ENCODE data around the gene TMEM116. TPM values are rescaled to one million over a fixed set of nuclear protein-coding genes. Genes with fewer than 3 reads are reported as not detected.

Gene TMEM116
- total RNA-seq, 4 donors from 2014 or later: 5.4 to 9.2 (median 6.6) TPM

DNA sequence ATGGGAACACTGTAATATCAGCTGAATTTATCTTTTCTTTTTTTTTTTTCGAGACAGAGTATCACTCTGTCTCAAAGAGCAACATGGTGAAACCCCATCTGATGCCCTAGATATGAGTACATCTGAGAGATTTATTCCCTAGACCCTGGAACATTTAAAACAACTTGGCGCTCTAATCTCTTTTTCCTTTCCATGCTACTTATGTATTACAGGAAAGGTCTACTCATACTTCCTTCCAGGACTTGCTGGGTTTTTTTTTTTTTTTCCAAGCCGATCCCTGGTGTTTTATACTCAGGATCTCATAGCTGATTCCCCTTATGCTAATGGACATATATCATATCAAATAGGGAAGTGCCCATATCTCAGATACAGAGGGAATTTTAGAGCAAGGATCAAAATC is 87.8 kb downstream of the TMEM116 start:
- TF ChIP-seq, protein P1, sequence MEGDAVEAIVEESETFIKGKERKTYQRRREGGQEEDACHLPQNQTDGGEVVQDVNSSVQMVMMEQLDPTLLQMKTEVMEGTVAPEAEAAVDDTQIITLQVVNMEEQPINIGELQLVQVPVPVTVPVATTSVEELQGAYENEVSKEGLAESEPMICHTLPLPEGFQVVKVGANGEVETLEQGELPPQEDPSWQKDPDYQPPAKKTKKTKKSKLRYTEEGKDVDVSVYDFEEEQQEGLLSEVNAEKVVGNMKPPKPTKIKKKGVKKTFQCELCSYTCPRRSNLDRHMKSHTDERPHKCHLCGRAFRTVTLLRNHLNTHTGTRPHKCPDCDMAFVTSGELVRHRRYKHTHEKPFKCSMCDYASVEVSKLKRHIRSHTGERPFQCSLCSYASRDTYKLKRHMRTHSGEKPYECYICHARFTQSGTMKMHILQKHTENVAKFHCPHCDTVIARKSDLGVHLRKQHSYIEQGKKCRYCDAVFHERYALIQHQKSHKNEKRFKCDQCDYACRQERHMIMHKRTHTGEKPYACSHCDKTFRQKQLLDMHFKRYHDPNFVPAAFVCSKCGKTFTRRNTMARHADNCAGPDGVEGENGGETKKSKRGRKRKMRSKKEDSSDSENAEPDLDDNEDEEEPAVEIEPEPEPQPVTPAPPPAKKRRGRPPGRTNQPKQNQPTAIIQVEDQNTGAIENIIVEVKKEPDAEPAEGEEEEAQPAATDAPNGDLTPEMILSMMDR (IDR thresholded peaks at IDR 0.05): no peak
- ATAC-seq (ENCODE audit: low FRiP score) (no peak), DNase-seq (ENCODE audit: low spot score) (no peak)

DNA sequence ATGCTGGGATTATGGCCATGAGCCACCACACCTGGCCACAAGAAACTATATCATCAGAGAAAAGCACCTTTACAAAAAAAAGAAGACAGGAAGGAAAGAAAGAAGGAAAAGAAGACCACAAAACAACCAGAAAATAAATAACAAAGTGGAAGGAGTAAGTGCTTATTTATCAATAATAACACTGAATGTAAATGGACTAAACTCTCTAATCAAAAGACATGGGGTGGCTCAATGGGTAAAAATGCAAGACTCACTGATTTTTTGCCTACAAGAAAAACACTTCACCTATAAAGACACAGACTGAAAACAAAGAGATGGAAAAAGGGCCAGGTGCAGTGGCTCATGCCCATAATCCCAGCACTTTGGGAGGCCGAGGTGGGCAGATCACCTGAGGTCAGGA is 105.2 kb downstream of the TMEM116 start:
- no peak for DNase-seq (ENCODE audit: low spot score)
- ATAC-seq (ENCODE audit: low FRiP score): no peak
- TF ChIP-seq, protein P1 (IDR thresholded peaks at IDR 0.05): no peak

DNA sequence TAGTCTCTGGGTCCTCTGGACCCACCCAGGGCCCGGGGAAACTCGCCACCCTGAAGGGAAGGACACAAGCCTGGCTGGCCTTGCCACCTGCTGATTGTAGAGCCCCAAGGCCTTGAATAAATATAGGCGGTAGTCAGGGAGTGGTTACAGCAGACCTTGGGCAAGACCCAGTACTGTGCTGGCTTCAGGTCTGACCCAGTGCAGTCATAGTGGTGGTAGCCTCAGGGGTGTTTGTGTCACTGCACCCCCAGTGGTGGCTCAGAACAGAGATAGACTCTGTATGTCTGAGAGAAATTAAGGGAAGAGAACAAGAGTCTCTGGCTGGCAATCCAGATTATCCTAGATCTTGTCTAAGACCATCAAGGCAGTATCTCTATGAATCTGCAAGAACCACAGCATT is 107.5 kb downstream of the TMEM116 start:
- TF ChIP-seq, protein P1 (IDR thresholded peaks at IDR 0.05): no peak
- DNase-seq (ENCODE audit: low spot score): no peak
- no peak for ATAC-seq (ENCODE audit: low FRiP score)

DNA sequence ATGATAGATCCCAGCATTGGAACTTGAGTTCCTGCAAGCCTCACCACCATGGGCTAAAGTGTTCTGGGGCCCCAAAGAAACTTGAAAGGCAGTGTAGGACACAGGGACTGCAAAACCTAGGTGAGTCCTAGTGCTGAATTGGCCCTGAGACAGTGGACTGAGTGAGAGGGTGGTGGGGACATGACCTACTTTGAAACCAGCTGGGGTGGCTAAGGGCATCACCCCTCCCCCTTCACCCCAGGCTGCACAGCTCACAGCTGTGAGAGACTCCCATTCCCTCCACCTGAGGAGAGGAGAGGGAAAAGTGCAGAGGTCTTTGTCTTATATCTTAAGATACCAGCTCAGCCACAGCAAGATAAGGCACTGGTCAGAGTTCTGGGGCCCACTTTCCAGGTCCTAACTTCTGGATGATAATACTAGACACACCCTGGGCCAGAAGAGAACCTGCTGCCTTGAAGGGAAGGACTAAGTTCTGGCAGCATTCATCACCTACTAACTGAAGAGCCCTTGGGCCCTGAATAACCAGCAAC is 108.5 kb downstream of the TMEM116 start:
- DNase-seq (ENCODE audit: low spot score): no peak
- TF ChIP-seq, protein P1 (IDR thresholded peaks at IDR 0.05): no peak
- ATAC-seq (ENCODE audit: low FRiP score): no peak

DNA sequence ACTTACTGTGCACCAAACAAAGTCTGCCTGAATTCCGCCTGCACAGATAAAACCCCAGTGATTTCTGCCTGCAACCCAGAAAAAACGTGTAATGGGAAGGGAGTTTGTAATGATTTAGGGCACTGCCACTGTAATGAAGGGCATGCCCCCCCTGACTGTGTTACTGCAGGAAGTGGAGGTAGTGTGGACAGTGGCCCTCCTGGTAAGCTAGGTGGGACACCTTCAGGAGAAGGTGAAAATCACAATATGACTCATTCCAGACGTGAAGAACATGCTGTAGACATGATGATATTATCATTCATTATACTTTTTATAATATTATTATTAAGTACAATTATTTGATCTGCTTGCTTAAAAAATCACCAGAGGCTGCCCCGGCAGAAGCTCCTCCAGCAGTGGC is 111.8 kb downstream of the TMEM116 start:
- TF ChIP-seq, protein P1 (IDR thresholded peaks at IDR 0.05): no peak
- ATAC-seq (ENCODE audit: low FRiP score): no peak
- no peak for DNase-seq (ENCODE audit: low spot score)

DNA sequence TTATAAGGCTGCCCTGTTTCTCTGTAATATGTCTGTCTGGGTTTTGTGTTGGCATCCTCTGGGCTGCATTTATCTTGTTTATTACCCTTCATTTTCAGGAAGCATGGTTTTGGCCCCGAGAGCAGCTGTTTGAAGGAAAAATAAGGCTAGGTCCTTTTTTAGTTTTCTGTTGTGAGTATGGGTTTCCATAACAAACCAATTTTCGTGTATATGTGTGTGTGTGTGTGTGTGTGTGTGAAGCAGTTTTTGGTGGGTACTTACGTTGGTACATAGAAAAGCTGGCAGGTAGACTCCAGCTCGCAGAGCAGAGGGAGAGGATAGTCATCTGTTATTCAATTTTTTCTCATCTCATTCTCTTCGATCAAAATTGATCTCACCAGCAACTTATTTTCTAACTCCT is 118.4 kb downstream of the TMEM116 start:
- DNase-seq (ENCODE audit: low spot score) (no peak), ATAC-seq (ENCODE audit: low FRiP score) (no peak)
- TF ChIP-seq, protein P1 (IDR thresholded peaks at IDR 0.05): no peak

DNA sequence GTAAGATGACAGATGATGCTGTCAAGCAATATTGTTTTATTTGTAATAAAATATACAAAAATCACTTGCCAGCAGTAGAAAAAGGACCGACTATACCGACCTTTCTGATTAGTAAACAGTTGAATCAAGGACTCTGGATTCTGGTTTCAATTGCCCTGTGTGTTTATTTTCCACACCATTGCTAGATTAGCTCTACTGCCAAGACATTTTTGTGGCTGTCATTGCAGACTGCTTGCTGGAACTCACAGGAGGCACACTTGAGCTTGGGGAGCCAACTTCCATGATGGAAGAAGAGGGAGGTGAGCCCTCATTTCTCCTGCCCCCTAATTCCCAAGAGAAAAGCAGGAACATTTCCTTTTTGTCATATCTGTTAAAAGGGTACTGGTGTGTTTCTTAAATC is 119.7 kb downstream of the TMEM116 start:
- ATAC-seq (ENCODE audit: low FRiP score) (no peak), DNase-seq (ENCODE audit: low spot score) (no peak)
- TF ChIP-seq, protein P1 (IDR thresholded peaks at IDR 0.05): no peak

All from omental fat pad (tissue), 4 donors.